Measurements from ENCODE around the gene RASA1.
A peak's percentile ranks its signal among the peaks of the same experiment; 100 is the strongest.
"Not testable (repeated sequence)": the region's sequence is repeated elsewhere in the genome, so short reads cannot be mapped to it uniquely, and the experiment has no call there.

The RASA1 gene

DNA sequence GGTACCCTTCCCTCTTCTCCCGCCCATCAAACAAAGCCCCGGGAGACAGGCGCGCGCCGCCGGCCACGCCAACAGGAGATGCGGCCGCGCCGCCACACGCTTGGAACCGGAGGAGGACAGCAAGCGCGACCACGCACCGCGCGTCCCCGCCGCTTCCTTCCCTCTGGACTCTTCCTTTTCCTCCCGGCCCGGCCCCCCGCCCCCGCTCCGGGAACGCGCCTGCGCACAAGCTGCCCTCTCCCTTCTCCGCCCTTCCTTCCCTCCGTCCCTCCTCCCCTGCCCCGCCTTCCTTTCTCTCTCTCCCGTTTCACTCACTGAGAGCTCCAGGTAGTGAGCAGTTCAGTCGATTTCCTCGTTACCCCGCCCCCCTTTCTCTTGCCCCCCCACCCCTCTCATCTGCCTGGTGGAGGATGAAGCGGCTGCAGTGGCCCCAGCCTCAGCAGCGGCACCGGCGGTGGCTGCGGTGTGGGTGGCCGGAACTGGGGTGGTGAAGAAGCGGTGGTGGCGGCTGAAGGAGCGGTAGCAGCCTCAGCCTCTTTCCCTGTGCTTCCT, at the start of gene RASA1:
RASA1 (plus strand) TSS at position 310 of the 552 bp plus-strand sequence. CDS start 569 bp downstream, outside the sequence.
- DNase-seq, result peak; percentile 79

DNA sequence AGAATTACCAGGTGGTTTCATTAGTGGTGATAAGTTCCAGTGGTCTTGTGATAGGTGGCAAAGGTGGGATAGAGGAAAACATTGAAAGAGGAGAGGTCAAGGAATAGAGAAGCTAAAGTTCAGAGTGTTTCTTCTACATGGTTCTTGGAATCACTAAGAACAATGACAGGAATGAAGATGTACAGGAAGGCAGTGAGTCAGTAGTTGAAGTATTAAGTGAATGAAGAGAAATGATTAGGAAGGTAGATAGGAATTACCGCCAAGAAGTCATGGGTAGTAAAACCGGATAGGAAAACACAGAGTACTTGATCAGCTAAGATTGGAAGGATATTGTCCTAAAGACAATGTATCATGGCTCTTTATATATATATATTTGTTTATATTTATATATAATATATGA, 37.9 kb upstream of the RASA1 start:
- no peak for DNase-seq

DNA sequence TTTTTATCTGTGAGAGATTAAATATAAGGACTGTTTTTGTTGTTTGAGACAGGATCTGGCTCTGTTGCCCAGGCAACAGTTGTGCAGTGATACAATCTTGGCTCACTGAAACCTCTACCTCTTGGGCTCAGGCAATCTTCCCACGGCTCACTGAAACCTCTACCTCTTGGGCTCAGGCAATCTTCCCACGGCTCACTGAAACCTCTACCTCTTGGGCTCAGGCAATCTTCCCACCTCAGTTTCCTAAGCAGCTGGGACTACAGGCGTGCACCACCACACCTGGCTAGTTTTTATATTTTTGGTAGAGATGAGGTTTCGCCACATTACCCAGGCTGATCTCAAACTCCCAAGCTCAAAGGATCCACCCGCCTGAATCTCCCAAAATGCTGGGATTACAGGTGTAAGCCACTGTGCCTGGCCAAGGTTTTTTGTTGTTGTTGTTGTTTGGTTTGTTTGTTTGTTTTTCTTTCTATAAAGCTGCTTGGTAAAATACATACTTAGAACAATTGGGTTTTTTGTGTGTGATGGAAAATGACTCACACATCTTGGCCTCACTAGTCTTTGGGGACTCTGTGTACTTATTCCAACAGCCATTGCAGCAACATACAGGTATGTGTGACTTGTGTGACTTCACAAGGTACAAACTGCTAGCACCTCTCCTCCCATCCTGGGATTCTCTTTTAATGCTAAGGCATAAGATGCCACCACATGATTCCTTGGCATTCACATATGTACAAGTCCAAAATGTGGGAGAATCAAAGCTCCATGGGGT, 36.5 kb upstream of the RASA1 start:
- DNase-seq, result no peak

DNA sequence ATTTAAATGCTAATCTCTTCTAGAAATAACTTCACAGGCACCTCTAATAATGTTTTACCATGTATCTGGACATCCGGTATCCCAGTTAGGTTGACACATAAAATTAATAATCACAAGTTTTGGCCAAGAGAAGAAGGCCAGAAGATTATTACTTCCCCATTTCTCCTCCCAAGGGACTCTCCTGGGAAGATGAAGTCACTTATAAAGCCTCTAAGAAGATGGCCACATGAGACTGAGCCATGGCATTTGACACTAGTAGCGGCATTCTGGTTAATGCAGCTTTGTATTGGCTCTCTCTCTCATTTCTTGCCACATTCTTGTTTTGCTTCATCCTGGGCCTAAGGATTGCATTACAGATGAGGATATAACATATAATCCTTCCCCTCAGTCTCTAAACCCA, 34.5 kb upstream of the RASA1 start:
- no peak for DNase-seq

DNA sequence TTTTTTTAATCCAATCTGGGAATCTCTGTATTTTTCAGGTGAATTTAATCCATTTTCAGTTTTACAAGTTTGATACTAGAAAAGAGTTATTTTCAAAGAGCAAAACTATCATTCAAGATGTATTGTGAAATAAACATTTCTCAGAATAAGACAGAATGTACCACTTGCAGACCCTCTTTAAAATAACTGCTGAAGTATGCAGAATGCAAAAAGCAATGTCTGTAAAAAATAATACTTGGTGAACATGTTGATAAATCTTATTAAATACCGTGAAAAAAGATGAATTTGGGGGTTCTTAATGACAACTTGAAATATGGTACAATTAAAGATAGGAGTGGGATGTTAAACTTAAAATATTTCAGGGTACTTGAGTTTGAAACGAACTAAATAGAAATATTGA, 26.1 kb upstream of the RASA1 start:
- DNase-seq, result no peak

DNA sequence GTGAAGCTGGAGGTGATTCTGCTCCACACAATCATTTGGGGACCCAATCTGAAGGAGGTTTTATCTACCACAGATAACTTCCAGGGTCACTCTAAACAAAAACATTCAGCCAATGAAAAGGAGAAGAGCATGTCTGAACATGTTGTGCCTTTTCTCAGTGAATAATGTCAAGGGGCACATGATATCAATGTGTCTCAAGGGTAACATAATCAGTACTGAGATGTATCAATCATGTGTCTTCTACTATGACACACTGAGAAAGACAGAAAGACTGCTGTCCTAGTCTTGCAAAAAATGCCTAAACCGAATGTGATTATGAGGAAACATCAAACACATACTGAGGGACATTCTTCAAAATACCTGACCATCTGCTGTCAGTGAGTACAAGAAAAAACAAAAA, 25.4 kb upstream of the RASA1 start:
- DNase-seq, result no peak

DNA sequence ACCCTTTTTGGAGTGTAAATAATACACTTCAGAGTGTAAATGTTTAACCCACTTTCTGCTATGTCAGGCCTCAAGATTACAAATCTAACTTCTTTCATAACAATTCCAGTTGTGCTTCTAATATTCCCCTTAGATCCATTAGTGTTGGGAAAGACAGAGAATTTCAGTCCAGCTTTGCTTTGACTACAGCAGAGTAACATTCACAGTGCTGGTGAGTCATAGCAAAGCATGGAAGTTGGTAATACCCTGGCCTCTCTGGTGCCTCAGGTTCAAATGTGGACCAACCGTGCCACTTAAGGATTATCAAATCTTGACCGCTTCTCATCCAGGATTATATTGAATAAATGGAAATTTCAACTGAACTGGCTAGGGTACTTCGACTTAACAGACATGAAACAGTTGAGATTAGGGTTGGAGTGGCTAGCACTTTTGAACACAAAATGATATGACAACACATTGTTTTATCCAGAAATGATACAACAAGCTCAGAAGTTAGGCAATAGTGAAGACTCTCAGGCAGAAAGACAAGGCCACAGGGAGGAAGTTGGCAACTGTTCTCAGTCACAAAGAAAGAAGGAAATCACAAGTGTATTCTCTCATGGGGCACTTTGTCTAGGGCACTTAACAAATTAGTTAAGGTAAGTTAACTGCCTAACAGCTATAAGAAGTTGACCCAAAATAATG, 24.4 kb upstream of the RASA1 start:
- DNase-seq, result no peak

DNA sequence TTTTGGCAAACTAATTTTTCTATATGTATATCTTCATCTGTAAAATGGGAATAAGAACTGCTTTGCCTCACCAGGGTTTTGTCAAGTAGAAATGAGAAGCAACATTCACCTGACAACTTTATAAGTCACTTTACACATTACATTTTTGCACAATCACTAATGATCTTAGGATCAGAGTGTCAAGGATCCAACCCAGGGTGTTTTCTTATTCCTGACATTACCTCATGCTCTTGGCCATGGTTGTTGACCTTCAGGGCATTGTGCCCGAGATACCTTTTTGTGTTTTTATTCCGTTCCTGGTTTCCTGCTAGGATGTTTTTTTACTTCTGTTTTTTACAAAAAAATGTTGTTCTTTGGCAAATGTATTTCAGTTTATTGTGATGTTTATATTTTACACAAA, 22.2 kb upstream of the RASA1 start:
- no peak for DNase-seq

DNA sequence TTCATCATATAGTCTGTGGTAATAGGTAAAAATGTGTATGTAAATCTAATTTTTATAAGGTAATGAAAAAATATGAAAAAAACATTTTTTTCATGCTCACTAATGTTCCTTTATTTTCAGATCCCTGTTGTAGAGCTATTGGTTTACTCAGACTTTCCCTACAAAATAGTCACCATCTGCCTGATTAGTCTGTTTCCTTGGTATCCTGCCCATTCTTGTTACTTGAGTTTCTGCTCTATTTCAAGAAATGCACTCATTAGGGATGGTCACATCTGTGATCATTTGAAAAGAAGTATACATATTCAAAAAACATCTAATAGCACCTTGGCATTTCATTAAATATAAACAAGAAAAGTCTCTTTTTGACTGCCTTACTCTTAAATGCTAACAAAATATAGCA, 21.6 kb upstream of the RASA1 start:
- no peak for DNase-seq

DNA sequence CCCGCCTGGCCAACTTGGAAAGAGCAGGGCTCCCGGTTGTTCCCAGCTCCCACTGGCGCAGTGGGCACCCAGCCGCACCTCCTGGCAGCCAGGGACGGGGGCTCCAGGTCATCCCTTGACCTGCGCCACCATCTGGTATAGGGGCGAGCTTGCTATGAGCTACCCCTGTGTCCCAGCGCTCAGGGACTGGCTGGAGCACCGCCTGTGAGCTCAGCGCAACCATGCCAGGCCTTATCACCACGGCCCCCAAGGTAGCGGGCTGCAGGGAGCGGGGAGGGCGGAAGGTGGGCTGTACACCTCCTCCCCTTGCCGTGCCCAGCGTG, 15.4 kb upstream of the RASA1 start:
- no peak for DNase-seq

DNA sequence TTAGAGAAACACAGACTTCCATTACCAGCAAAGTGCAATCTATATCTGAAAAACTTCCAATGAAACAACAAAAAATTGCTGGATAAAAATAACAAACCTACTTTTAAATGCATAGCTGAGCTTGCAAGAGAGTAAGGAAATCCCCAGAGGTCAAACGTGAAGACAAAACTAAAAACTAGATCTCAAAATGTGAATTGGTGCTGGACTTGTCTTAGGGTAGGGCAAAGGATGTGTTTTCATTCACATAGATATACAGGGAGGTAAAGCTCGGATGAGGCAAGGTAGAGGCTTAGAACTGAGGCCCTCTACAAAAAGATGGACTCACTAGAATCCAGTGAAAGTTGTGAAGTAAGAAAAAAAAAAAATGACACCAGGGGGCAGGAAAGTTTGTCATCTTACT, 13.6 kb upstream of the RASA1 start:
- DNase-seq, result no peak

DNA sequence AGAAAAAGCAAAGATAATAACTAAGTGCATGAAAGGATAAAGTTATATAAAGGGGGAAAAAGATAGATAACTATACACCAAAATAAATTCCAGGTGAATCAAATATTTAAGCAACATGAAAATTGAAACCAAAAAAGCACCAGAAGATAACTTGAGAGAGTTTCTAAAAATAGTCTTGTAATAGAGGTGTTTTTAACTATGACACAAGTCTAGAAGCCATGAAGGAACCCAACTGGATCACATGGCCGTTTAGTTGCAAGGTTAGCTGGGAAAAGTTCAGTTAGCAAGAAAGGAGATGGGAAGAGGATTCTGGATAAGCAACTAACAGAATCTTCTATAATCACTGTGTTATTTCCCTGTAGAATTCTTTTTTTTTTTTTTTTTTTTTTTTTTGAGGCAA, 9.2 kb upstream of the RASA1 start:
- no peak for DNase-seq

DNA sequence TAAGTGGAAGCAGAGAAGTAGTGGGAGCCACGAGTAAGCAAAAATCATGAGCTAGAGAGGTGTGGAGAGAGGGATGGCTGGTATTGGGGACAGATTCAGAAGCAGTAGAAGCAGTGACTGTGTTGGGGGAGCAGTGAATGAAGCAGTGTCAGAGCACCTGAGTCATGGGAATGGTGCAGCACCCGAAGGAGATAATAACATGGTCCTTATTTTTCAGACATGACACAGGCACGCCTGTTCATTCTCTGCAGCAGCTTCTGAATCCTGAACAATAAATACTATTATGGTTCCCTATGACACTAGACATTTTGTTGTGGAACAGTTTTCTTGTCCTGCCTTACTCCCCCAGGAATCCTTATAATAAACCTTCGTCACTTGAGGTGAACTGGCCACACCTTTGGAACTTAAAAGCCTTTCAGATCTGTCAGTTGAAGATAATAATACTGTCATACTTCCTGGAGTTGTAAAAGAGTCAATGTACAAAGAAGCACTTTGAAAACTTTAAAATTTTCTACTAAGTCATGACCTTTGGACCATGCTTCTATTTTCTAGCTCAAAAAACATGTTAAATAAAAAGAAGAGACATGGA, 7.0 kb upstream of the RASA1 start:
- no peak for DNase-seq

DNA sequence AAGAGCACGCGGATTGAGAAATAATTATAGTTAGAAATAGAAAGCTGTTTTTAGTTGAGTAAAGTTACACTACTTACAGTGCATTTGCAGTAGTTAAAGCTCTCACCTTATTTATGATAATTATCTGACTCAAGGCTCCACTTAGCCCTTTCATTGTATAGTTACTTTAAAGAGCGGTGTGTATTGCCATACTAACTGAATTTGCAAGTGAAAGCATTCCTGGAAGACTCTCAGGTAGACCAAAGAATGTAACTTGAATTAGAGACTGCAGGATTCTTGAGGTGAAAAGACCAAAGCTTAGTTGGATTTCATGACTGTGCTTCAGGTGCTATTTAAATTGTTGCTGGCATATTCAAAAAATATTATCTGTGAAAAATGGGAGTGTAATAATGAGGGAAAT, 4.2 kb upstream of the RASA1 start:
- DNase-seq, result no peak

DNA sequence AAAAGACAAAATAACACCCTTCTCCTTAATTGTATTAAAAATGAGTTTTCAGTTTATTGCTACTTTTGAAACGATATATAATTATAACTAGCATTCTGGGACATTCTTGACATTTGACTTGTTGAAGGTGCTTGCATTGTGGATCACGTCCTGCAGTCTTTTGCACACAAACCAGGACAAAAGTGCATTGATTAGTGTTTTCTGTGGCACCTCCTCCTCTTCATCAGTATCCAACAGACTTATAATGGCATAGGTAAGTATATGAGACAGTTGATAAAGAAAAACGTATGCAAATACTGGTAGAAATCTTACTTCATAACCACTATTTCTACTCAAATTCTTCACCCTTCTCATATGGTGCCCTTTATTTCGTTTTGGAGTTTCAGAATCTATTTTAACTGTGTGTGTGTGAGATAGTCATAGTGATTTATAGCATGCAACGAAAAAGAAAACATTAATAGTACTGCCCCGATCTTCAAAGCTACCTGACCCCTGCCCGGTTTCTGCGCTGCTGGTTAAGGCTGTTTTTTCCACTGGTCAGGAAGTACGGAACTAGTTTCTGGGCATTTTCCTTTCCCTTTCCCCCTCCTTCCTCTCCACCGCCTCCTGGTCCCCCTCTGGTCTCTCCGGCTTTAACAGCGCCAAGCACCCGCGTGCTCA, 639 bp upstream of the RASA1 start:
- no peak for DNase-seq

DNA sequence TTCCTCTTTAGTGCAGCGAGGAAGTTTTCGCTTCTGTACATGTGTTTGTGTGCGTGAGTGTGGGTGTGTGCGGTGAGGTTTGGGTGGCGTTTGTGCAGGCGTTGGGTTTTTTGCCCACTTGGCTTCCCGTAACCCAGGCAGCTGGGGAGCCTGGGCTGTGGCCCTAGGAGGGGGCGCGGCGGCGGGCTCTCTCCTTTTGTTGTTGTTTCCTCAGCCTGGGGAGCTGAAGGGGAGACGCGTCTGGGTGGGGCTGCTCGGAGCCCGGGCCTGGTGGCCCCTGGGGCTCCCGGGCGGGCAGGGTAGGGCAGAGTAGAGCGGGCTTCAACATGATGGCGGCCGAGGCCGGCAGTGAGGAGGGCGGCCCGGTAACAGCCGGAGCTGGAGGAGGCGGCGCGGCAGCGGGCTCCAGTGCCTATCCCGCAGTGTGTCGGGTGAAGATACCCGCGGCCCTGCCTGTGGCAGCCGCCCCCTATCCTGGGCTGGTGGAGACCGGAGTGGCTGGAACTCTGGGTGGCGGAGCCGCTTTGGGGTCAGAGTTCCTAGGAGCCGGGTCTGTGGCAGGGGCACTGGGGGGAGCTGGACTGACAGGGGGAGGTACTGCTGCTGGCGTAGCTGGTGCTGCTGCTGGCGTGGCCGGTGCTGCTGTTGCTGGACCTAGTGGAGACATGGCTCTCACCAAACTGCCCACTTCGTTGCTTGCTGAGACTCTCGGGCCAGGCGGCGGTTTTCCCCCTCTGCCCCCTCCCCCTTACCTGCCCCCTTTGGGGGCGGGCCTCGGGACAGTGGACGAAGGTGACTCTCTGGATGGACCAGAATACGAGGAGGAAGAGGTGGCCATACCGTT, 665 bp downstream of the RASA1 start:
- peak; percentile 64 for DNase-seq

DNA sequence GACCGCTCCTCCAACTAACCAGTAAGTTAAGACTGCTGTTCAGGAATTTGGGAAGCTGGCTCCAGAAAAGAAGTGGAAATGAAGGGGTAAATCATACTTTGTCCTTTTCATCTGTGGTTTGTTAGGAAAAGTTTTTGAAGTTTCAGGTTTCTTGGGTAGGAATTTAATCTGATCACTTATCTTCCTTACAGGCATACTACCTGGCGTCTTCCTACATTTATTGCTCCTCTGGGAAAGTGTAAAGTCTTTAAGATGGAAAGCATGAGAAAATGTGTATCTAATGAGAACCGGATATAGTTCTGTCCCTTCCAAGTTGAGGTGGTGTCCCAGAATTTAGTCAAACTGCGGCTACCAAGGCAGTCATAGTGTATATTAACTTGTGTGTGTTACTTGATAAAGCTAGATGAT, 1.3 kb downstream of the RASA1 start:
- DNase-seq, result no peak

DNA sequence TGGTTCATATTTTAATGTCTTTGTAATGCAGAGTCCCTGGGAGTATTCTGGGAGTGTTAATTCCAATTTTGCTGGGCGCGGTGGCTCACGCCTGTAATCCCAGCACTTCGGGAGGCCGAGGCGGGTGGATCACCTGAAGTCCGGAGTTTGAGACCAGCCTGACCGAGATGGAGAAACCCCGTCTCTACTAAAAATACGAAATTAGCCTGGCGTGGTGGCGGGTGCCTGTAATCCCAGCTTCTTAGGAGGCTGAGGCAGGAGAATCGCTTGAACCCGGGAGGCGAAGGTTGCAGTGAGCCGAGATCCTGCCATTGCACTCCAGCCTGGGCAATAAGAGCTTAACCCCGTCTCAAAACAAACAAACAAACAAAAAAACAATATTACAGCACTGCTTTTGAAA, 3.2 kb downstream of the RASA1 start:
- not testable (repeated sequence) for DNase-seq

DNA sequence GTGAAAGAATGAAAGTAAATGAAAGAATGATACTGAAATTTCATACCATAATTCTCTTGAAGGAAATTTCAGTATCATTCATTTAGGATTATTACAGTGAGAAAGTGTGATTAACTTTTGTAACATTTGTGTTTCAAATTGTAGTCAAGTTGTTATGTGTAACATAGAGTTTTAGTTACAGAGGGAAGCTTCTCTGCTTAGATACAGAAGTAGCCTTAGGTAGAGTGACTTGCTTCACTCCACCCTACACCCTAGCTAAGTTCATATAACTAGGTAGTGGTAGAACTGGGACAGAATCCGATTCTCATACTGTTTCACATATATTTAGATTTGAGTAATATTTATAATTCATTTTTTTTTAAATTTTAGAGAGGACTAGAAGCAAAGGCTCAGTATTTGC, 9.0 kb downstream of the RASA1 start:
- DNase-seq, result no peak

DNA sequence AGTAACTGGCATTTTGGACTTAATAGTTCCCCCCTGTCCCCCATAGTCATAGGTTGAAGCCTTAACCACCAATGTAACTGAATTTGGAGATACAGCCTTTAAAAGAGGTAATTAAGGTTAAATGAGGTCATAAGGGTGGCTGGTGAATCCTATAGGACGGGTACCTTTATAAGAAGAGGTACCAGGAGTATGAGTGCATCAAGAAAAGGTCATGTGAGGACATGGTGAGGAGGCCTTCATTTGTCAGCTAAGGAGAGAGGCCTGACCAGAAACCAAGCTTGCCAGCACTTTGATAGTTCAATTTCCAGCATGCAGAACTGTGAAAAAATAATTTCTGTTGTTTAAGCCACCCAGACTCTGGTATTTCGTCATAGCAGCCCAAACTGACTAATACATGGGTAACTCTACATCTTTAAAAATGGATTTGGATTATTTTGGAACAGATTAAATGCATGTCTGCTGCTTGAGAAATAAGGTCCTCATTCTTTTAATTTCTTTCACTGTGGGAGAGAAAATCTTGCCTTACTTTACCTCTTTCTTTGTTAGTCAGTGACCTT, 9.7 kb downstream of the RASA1 start:
- no peak for DNase-seq

DNA sequence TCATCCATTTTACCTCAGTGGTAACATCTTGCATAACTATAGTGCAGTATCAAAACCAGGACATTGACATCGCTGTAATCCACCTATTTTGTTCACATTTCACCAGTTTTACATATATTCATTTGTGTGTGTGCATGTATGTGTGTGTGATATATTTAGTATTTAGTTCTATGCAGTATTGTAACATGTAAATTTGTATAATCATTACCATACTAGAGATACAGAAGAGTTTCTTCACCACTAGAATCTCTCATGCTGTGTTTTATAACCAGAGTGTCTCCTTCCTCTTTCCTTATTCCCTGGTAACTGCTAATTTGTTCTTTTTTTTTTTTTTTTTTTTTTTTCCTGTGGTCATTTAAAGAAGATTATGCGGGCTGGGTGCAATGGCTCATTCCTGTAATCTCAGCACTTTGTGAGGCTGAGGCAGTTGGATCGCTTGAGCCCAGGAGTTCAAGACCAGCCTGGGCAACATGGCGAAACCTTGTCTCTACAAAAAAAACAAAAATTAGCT, 11.0 kb downstream of the RASA1 start:
- no peak for DNase-seq

DNA sequence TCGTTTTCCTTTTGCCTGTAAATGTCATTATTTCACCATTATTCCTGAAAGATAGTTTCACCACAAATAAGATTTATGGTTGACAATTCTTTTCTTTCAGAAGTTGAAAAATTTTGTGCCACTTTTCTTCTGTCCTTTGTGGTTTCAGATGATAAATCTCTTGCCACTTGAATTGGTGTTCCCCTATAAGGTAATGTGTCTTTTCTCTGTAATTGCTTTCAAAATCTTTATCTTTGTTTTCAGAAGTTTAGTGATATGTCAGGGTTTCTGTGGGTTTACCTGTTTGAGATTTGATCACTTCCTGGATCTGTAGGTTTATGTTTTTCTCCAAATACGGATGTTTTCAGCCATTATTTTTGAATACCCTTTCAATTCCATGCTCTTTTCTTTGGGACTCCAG, 14.6 kb downstream of the RASA1 start:
- no peak for DNase-seq
